Kidney (tissue), 14 donors: ENCODE results near the gene ARID5B. TPM values are rescaled to one million over a fixed set of nuclear protein-coding genes. Genes with fewer than 3 reads are reported as not detected.
A peak's percentile ranks its signal among the peaks of the same experiment; 100 is the strongest.

Source experiments
- DNase-seq, 5 donors: peaks; one replicate each; pipeline ENCODE4 v3.0.0-alpha.2; 2013 to 2020
- FAIRE-seq: peaks from 2 replicates; lab custom pipeline; 2012; peaks lifted over from hg19 to GRCh38; lab: Jason Lieb, UNC
- H3K27ac ChIP-seq, 2 donors: one replicate each; pipeline ENCODE4 v1.7.0; 2013; ENCODE audit warnings: low read depth in 2 of 2, low read length in 2 of 2, inconsistent platforms in 1 of 2
- H3K27me3 ChIP-seq: one replicate; pipeline ENCODE4 v1.7.1; 2013; ENCODE audit warnings: low read length, inconsistent platforms; ENCODE audit not compliant: control insufficient read depth, insufficient read depth
- H3K36me3 ChIP-seq, 3 donors: one replicate each; pipeline versions ENCODE4 v1.7.0 to v1.7.1; 2013; ENCODE audit warnings: low read length in 3 of 3, control low read depth in 1 of 3, inconsistent platforms in 1 of 3; ENCODE audit not compliant: insufficient read depth in 3 of 3, control insufficient read depth in 2 of 3
- H3K4me1 ChIP-seq, 3 donors: one replicate each; pipeline versions ENCODE4 v1.7.0 to v1.7.1; 2013; ENCODE audit warnings: low read length in 3 of 3, inconsistent platforms in 1 of 3, low read depth in 1 of 3; ENCODE audit not compliant: control insufficient read depth in 2 of 3, insufficient read depth in 2 of 3
- H3K4me3 ChIP-seq, 3 donors: one replicate each; pipeline versions ENCODE4 v1.7.0 to v1.8.1; 2013; ENCODE audit warnings: low read length in 3 of 3, control low read depth in 1 of 3, inconsistent platforms in 1 of 3
- H3K9ac ChIP-seq, 3 donors: one replicate each; pipeline versions ENCODE4 v1.7.0 to v1.7.1; 2013; ENCODE audit warnings: low read length in 3 of 3, control low read depth in 1 of 3, inconsistent platforms in 1 of 3
- H3K9me3 ChIP-seq, 3 donors: one replicate each; pipeline versions ENCODE4 v1.7.0 to v1.7.1; 2013; ENCODE audit warnings: low read length in 3 of 3, control low read depth in 1 of 3, inconsistent platforms in 1 of 3; ENCODE audit not compliant: control insufficient read depth in 2 of 3, insufficient read depth in 1 of 3
- intact Hi-C: fragments of 100-400 bp; cut with DNase I; formaldehyde crosslinking; loops from one replicate; pipeline ENCODE4 v1.11.1; 2022
- polyA plus RNA-seq: library from polyadenylated mRNA; stranded (reverse); fragments of 350-450 nt; fragmentation: Illumina TruSeq; extraction: RNeasy Lipid Tissue Mini Kit (QIAGEN cat#74804); gene quantifications from one replicate; pipeline ENCODE4 v1.2.3, GENCODE V29; 2014; ENCODE audit warnings: low read depth, low replicate concordance; ENCODE audit not compliant: insufficient read depth
- total RNA-seq: library from RNA; stranded (reverse); fragmentation: NEBNext Ultra II Directional; extraction: Animal tissue kit (Norgen Biotek cat#: 25700); gene quantifications from one replicate; pipeline ENCODE4 v1.2.1, GENCODE V29; 2021
- TF ChIP-seq, protein P1 (sequence below): IDR thresholded peaks from 3 replicates; pipeline ENCODE4 v1.5.1; 2012; ENCODE audit warnings: mild to moderate bottlenecking, moderate library complexity, borderline replicate concordance; ENCODE audit not compliant: insufficient read depth; ENCODE audit errors: extremely low read depth
- donor health status: control.
- donor health status: control.
- donor health status: control.
- donor health status: control.
- donor health status: control.
- donor health status: DM: yes; HTN: yes; CAD: no.
- donor health status: Normal renal cell carcinoma (clear cell type).

ARID5B gene
- total and polyA plus RNA-seq, 2 donors from 2014 or later, result 8.6 to 77.9 TPM

- TF ChIP-seq, protein P1, sequence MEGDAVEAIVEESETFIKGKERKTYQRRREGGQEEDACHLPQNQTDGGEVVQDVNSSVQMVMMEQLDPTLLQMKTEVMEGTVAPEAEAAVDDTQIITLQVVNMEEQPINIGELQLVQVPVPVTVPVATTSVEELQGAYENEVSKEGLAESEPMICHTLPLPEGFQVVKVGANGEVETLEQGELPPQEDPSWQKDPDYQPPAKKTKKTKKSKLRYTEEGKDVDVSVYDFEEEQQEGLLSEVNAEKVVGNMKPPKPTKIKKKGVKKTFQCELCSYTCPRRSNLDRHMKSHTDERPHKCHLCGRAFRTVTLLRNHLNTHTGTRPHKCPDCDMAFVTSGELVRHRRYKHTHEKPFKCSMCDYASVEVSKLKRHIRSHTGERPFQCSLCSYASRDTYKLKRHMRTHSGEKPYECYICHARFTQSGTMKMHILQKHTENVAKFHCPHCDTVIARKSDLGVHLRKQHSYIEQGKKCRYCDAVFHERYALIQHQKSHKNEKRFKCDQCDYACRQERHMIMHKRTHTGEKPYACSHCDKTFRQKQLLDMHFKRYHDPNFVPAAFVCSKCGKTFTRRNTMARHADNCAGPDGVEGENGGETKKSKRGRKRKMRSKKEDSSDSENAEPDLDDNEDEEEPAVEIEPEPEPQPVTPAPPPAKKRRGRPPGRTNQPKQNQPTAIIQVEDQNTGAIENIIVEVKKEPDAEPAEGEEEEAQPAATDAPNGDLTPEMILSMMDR, result no peak
- FAIRE-seq (no peak), DNase-seq (no peak)
- Histone ChIP-seq H3K27me3 (no peaks in the 10 kb centered on the region), H3K9me3 (no peaks in the 10 kb centered on the region), H3K4me3 (peak overlapping the region in 1 of 3 donors; percentile 86), H3K4me1 (peaks cover 6 to 65% (median 25%) of the 10 kb centered on the region in 3 donors), H3K27ac (peak overlapping the region; percentile 66 to 80), H3K36me3 (peaks cover 10 to 44% (median 10%) of the 10 kb centered on the region in 3 donors), H3K9ac (peak overlapping the region in 1 of 3 donors; percentile 2)
- intact Hi-C loops, result no loop called here
Measured at GRCh38 chr10:62054830-62055229, 153.3 kb downstream of the ARID5B start.

DNA sequence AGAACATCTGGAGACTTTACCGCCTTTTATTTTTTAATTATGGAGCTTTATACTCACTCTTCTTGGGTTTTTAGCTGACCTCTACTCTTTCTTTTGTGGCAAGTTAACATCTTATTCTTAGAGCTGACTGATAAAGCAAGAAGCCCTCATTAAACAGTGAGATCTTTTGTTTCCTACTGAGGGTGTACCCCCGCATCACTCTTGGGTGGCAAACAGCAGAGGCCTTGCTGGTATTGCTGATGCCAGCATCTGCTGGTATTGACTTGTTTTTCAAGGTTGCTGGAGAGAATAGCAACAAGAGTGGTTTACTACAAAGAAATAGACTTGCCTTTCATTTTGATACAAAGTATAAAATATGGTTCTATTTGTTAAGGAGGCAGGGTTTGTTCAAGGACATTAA, 154.7 kb downstream of the ARID5B start:
- TF ChIP-seq, protein P1, result no peak
- H3K9ac ChIP-seq, result no peak overlapping the region
- peak overlapping the region in 1 of 3 donors; percentile 18 for H3K4me3 ChIP-seq
- peak overlapping the region; percentile 80 to 94 for H3K27ac ChIP-seq
- H3K4me1 ChIP-seq, result peaks cover 6 to 65% (median 21%) of the 10 kb centered on the region in 3 donors
- H3K9me3 ChIP-seq, result no peaks in the 10 kb centered on the region
- no peak for DNase-seq
- peaks cover 10 to 53% (median 16%) of the 10 kb centered on the region in 3 donors for H3K36me3 ChIP-seq
- H3K27me3 ChIP-seq, result no peaks in the 10 kb centered on the region
- no peak for FAIRE-seq
- intact Hi-C loops, result no loop called here

GRCh38 chr10:62056698-62057097, 155.2 kb downstream of the ARID5B start:
- TF ChIP-seq, protein P1, result no peak
- H3K36me3 ChIP-seq, result peaks cover 10 to 49% (median 20%) of the 10 kb centered on the region in 3 donors
- FAIRE-seq, result no peak
- no peaks in the 10 kb centered on the region for H3K9me3 ChIP-seq
- H3K4me3 ChIP-seq, result peak overlapping the region in 1 of 3 donors; percentile 22
- H3K9ac ChIP-seq, result no peak overlapping the region
- intact Hi-C loops, result no loop called here
- no peak for DNase-seq
- H3K27ac ChIP-seq, result peak overlapping the region; percentile 80 to 94
- no peaks in the 10 kb centered on the region for H3K27me3 ChIP-seq
- peaks cover 5 to 65% (median 21%) of the 10 kb centered on the region in 3 donors for H3K4me1 ChIP-seq

- intact Hi-C loops, result no loop called here
- DNase-seq (no peak), FAIRE-seq (peak; percentile 66)
- Histone ChIP-seq H3K27ac (peak overlapping the region; percentile 80 to 94), H3K36me3 (peaks cover 7 to 42% (median 18%) of the 10 kb centered on the region in 3 donors), H3K9me3 (no peaks in the 10 kb centered on the region), H3K9ac (no peak overlapping the region), H3K27me3 (no peaks in the 10 kb centered on the region), H3K4me3 (peak overlapping the region in 2 of 3 donors; percentile 17 to 22), H3K4me1 (peaks cover 3 to 60% (median 18%) of the 10 kb centered on the region in 3 donors)
- TF ChIP-seq, protein P1, result no peak
Measured at GRCh38 chr10:62057359-62057758, 155.9 kb downstream of the ARID5B start.
